HG03354 (cell line): Measurements from ENCODE around the gene PRKN.

ENCODE experiments used
- ATAC-seq: cut with Tn5 transposase; IDR thresholded peaks from one replicate; pipeline ENCODE4 v1.9.1; 2021; ENCODE audit warnings: mild to moderate bottlenecking; ENCODE audit not compliant: unreplicated experiment, poor library complexity, severe bottlenecking

The PRKN gene

DNA sequence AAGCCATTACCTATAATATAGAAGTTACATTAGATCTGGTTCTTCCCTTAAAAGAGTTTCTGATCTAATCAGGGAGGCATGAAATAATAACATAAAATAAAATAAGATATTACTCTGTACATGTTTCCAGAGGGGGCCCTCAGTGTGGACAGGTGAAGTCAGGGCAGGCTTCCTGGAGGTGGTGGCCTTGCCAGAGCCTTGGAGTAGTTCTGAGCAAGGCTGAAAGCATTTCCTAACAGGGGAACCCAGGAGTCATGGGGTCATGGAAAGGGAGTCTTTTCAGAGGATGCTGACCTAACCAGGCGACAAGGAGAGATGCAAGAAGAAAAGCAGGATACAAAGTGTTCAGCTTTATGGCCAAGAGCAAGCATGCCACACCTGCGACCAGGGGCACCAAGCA lies 982.4 kb downstream of the PRKN start:
- no peak for ATAC-seq

DNA sequence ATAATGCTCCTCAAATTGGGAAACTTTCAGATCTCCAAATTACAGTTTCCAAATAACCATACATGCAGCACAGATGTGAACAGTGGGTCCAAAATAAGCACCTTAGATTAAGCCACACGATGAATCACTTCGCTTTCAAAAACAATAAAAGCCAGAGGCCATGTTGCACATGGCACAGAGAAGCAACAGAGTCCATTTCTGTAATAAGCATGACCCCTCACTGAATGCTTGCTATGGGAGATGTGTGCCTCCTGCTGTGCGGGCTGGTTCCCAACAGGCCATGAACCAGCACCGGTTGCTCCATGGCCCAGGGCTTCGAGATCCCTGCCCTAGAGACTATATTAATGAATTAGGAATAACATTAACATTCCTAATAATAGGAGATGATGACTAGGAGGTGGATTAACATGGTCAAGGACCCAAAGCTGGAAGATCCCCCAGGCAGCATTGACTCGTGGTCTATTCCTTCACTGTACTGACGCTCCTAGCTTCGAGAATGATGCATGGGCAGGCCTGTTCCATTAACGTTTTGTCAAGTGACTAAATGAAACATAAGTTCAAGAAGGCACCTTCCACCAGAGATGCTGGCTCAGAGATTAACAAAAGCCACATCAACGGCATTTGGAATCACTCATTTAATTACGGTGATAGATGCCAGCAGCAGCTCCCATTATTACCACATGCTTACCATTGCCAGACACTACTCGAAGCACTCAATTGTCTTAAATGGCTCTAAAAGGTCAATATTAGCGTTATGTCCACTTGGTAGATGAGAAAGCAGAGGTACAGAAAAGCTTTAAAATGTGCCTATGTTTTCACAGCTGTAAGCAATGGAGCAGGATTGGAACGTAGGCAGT lies 983.1 kb downstream of the PRKN start:
- ATAC-seq: no peak

GRCh38 chr6:161743509-161744178 lies 983.9 kb downstream of the PRKN start:
- no peak for ATAC-seq

DNA sequence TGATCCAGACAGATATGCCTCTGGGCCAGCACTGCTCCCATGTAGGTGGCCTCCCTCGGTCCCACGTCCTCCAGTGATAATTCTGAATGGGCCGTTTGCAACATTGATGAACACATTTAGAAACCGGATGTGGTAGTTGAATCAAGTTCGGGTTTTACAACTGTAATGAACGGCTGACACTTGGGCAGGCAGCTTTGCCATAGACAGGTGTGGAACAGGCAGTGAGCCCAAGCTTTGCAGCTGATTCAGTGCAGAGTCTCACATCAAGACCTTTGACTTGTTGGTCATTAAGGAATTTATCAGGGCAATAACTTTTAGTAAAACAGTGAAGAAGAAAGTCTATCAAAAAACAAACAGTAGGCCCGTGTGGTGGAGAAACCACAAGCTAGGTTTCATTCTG lies 987.1 kb downstream of the PRKN start:
- ATAC-seq: no peak

DNA sequence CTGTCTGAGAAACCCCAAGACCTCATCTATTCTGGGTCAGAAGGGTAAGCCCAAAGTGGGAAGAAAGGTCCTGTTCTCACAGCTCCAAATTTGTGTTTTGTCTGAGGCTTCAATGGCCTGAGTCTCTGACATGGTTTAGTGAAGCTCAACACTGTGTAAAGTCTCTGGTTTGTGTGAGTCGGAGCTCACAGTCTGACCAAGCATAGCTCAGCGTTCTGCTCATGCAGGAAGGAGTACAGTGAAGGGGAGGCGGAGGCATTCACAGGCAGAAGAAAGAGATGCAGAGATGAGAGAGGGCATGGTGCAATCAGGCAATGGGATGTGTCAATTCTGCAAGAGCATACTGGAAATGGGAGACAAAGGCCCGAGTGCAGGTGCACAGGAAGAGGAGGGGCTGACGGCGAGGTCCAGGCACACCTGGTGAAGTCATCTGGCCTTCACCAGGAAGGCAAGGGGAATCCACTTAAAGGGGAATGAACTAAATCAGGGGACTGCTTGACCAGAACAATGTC lies 990.7 kb downstream of the PRKN start:
- no peak for ATAC-seq

DNA sequence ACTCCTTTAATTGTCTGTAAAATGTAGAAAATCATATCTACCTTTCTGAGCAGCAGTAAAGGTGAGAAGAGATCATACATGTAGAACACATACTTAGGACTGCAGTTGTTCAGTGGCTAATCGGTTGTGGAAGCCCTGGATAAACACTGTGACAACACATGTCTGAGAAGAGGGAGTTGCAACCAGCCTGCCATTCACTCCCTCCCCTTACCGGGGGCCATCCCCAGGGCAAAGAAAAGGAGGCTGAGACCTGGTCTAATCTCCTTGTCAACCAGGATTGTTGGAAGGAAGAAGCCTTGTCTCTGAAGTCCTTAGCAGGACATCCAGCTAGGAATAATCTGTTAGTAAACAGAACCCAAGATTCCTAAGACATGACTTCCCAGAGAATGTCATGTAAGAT lies 991.2 kb downstream of the PRKN start:
- no peak for ATAC-seq

DNA sequence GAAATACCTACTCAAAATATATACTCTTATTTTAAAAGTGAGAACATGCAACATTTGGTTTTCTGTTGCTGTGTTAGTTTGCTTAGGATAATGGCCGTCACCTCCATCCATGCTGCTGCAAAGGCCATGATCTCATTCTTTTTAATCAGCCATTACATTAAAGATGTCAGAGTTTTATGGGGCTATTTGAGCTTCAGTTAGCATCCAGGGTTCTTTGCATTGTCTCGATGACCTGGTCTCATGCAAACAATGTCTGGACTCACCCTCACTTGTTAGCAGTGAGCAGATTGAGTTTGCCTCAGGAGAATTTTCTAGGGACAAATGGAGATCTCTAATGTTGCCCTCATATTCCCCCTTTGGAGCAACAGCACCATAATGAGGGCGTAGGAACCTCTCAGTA lies 995.0 kb downstream of the PRKN start:
- ATAC-seq: no peak

DNA sequence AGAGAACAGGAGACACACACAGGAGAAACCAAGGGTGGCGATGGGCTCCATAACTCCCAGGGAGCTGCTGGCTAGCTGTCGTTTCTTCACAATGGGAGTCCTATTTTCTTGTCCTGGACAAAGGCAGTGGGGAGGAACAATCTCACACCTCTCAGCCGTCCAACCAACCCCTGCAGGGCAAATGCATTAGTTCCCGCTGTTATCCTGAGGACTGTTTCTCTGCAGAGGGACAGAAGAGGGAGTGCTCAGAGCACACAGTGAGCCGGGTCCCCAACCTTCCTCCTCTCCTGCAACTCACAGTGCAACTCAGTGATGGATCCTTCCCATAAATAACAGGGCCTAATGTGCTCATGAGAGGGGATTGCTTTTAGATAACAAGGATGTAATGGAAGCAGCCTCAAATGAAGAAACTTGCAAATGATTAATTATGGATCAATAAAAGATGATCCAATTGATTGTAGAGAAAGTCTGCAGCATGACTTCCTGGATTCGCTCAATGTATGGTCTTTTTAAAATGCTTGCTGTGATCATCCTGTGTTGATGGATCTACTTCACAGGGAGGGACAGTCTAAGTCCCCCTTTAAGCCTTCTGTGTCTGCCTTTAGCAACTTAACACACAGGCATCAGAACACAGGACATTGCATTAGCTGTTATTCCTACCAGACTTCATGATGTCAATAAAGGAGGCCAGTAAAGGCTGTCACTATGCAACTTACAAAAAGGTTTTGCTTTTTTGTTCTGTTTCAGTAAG lies 1000.3 kb downstream of the PRKN start:
- no peak for ATAC-seq

GRCh38 chr6:161722394-161722793 lies 1005.2 kb downstream of the PRKN start:
- no peak for ATAC-seq

- ATAC-seq: no peak
Measured at GRCh38 chr6:161721511-161721910, 1006.1 kb downstream of the PRKN start.

GRCh38 chr6:161716176-161716575 lies 1011.4 kb downstream of the PRKN start:
- ATAC-seq: no peak

DNA sequence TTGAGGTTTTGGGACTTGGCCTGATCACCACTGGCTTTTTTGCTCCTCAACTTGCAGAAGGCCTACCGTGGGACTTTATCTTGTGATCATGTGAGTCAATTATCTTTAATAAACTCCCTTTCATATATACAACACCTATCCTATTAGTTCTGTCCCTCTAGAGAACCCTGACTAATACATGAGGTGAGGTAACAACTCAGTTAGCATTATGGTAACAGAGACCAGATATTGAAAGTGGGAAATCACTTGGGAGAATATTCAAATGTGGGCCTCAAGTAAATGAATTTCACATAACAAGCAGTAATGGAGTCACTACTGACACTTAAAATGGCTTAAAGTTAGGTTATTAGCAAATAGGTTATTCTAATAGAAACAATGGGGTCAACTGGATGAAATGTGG lies 1015.6 kb downstream of the PRKN start:
- ATAC-seq: no peak

DNA sequence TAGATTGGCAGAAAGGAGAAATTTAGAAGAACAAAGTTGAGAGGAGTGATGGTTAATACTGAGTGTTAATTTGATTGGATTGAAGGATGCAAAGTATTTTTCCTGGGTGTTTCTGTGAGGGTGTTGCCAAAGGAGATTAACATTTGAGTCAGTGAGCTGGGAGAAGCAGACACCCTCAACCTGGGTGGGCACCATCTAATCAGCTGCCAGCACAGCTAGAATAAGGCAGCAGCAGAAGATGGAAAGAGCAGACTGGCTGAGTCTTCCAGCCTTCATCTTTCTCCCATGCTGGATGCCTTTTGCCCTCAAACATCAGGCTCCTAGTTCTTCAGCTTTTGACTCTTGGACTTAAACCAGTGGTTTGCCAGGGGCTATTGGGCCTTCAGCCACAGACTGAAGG lies 1016.1 kb downstream of the PRKN start:
- no peak for ATAC-seq

DNA sequence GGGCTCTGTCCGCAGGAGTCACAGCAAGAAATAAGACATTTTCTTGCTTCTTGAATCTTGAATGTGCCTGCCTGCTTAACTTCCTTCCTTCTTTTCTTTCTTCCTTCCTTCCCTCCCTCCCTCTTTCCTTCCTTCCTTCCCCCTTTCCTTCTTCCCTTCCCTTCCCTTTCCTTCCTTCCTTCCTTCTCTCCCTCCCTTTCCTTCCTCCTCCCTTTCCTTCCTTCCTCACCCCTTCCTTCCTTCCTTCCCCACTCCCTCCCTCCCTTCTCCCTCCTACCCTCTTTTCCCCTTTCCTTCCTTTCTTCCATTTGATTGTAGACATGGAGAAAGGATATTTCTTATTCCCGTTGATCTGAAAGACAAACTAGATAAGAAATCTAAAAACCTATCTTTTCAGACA lies 1016.9 kb downstream of the PRKN start:
- no peak for ATAC-seq

DNA sequence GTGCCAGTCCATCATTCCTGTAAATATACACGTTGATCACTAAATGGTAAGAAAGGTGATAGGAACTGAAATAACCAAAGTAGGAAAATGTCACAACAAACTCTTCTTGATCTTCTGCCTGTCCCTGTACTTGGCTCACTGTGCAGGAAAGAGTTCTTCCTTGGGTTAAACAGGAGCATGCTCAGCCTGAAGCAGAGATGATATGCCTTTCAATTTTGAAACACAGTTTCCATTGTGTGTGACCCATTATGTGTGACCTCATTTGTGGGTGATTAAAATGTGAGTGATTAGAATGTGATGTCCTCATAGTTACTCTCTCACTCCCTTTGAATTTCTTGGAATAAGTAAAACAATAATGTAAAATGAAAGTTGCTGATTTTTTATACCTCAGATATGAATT lies 1026.5 kb downstream of the PRKN start:
- no peak for ATAC-seq

DNA sequence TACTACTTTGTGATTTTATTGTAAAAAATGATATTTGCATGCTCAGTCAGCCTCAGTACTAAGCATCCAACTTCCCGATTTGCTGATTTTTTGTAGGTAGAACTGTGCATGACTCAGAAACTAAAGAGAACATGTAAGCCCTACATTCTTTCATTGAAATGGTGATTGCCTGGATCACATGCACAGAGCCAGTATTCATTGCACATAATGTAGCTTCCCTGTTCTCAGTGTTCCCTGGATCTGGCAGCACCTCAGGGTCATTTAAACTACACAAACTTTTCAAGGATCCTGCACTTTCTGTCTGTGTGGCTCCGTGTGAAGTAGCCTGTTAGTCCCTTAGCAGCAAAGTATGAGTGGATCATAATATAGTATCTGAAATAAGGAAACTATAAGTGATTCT lies 1030.8 kb downstream of the PRKN start:
- ATAC-seq: no peak

- no peak for ATAC-seq
Measured at GRCh38 chr6:161694995-161695394, 1032.6 kb downstream of the PRKN start.

DNA sequence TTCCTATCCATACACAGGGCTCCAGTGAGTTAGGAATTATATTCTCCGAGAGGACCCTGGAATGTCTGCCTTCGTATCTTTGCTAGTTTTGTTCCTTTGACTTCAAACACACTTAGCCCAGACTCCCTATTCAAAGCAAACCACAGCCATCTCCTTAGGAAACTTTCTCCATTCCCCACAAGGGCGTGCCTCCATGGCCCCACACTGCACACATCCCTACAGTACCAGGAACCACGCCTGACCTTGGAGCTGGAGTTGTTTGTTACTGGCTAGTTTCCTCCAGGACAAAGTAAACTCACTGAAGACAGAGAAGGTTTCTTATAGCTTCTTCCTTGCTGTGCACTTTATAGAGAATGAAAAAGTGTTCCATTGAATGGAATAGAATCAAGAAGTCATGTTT lies 1040.9 kb downstream of the PRKN start:
- ATAC-seq: no peak

DNA sequence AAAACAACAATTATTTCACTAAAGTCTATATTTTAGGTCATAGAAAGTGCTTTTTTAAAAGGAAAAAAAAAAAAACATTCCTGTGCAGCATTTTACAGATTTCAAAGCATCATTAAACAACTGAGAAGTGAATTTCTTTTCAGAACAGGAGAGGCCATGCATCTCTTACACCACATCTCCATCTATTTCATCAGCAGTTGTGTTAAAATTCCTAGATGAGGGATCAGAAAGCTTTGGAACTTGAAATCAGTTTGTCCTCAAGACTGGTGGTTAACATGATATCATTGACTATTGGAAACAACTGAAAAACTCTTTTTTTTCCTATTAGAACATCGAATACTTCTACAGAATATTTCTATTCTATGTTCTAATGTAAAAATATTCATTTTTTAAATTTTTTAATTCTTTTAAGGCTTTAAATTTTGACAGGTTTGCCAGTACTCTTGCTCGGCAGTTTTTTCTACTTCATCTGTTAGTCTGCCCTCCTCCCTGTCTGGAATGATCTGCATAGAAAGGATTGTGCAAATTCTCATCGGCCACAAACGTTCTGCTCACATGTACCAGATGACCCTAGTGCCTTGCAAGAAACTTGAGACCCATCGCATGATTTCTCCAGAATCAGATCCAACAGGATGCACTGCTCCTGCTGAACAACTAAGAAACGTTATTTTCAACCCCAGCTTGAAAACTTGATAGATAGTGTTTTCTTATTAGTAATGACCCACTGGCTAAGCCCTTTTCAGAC lies 1042.7 kb downstream of the PRKN start:
- no peak for ATAC-seq

GRCh38 chr6:161683400-161683799 lies 1044.2 kb downstream of the PRKN start:
- no peak for ATAC-seq
